GM12875 (cell line): ENCODE data around the gene MIPEP.

Experiments
- H3K4me3 ChIP-seq: one replicate; pipeline ENCODE4 v1.5.1; 2011; ENCODE audit warnings: low read depth, low read length, control low read depth
- TF ChIP-seq, protein P1 (sequence below): IDR thresholded peaks from 2 replicates; pipeline ENCODE4 v1.5.1; 2011; ENCODE audit warnings: low read depth, mild to moderate bottlenecking, control low read depth, inconsistent platforms, low read length, moderate library complexity, borderline replicate concordance; ENCODE audit not compliant: insufficient read depth

The MIPEP gene

DNA sequence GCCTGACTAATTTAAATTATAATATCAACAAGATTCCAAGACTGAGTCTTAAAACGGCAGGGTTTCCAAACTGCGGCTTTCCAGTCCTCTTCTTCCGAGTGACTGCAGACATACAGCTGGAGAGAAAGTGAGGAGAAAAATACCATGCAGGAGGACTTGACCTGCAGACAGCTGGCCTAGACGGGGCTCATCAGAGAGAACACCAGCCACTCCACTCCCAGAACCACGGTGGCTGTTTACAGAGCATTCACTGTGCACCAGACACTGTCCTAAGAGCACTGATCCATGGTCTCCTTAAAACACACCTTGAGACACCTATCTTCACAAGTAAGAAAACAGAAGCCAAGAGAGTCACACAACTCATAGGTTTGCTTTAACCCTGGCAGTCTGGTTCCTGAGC lies 152.7 kb downstream of the MIPEP start:
- no peak overlapping the region for H3K4me3 ChIP-seq
- TF ChIP-seq, protein P1, sequence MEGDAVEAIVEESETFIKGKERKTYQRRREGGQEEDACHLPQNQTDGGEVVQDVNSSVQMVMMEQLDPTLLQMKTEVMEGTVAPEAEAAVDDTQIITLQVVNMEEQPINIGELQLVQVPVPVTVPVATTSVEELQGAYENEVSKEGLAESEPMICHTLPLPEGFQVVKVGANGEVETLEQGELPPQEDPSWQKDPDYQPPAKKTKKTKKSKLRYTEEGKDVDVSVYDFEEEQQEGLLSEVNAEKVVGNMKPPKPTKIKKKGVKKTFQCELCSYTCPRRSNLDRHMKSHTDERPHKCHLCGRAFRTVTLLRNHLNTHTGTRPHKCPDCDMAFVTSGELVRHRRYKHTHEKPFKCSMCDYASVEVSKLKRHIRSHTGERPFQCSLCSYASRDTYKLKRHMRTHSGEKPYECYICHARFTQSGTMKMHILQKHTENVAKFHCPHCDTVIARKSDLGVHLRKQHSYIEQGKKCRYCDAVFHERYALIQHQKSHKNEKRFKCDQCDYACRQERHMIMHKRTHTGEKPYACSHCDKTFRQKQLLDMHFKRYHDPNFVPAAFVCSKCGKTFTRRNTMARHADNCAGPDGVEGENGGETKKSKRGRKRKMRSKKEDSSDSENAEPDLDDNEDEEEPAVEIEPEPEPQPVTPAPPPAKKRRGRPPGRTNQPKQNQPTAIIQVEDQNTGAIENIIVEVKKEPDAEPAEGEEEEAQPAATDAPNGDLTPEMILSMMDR, result no peak

DNA sequence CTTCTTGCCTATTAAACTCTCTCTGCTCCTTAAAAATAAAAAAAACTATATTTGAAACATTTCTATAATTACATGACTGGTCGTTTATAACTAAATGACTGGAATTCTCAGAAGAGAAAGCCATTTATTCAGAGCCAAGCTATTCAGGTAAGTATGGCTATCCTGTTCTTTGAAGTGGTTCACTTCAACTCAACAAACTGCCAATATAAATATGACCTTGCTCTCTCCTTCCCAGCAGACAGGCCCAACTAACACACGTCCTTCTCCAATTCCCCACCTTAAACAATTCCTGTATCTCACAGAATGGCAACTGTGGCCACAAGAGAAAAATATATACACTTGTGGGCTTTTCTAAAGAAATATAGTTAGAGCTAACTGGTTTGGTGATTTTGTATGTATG lies 153.9 kb downstream of the MIPEP start:
- no peak overlapping the region for H3K4me3 ChIP-seq
- TF ChIP-seq, protein P1, result no peak

DNA sequence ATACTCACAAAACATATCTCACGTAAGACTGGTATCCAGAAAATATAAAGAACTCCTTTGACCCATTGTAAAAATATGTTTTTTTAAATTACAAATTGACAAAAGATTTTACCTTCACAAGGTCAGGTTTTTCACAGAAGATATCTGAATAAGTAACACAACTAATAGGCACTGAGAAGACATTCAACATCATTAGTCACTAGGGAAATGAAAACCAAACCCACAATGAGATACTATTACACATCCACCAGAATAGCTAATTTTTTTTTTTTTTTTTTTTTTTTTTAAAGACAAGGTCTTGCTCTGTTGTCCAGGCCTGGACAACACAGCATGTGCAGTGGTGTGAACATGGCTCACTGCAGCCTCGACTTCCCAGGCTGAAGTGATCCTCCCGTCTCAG lies 157.5 kb downstream of the MIPEP start:
- H3K4me3 ChIP-seq, result no peak overlapping the region
- TF ChIP-seq, protein P1, result no peak

DNA sequence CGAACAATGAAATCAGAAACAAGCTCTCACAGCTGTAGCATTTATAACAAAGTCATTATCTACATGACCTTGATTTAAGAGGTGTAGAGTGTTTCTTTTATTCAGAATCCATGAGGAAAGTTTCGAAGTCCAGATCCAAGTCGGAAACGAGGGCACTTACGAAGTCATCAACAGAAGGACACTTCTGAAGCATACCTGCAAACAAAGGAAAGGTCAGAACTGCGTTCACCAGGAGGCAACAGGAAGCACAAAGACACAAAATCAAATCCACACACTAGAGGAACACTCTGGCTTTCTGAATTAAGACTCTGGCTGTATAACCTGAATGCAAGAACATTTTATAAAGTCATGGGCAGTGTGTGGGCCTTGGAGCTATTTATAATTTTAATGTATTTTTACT lies 158.9 kb downstream of the MIPEP start:
- H3K4me3 ChIP-seq, result no peak overlapping the region
- TF ChIP-seq, protein P1, result no peak

DNA sequence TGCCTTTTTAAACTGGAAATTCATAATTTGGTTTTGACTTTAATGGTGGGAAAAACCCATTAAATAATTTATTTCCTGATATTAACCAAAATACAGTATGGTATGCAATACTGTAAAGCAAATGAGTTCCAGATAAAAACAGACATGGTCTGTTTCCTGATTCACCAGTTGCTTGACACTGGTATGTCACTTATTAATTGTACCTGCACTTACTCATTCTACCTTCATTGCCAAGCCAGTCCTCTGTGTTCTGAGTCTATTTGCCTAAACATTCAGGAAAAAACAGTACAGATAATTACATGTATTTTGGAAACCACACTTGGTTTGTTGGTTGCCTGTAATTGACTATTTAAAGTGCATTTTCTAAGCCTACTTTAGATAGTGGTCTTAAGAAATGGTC lies 159.7 kb downstream of the MIPEP start:
- no peak overlapping the region for H3K4me3 ChIP-seq

DNA sequence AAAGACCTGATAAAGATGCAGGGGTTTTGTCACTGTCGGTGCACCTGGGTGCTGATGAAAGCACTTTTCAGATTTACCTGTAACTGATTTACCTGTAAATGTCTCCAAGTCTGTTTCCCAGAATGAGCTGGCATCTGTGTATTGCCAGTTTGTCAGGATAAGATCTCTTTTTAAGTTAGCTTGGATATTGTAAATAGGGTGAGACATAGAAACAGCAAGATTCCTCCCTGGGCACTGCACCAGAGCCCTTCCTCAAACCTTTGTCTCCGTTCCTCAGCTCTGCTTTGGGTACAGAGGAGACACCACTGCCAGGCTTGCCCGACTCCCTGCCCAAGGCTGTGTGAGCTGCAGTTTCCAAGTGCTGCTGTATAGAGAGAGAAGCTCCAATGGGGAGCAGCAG lies 160.4 kb downstream of the MIPEP start:
- TF ChIP-seq, protein P1, result no peak
- H3K4me3 ChIP-seq, result no peak overlapping the region

More for the DNA sequence above, 159.7 kb downstream of the MIPEP start:
- TF ChIP-seq, protein P1, result no peak

DNA sequence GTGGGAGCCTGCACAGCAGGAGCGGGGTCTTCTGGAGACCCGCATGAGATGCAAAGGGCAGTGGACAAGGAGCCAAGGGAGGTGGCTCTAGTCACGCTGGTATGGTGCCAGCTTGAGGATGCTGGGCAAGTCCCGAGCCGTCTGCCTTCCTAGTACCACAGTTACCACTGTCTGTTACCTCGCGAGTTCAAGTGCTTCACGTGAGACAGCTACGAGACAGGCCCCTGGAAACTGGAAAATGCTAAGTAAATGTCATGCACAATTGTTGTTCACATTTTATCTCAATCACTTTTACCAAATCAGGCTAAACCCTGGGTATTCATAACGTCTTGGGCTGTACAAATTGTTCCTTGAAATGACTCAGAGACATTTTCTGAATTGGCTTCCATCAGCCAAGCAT lies 163.3 kb downstream of the MIPEP start:
- TF ChIP-seq, protein P1, result no peak
- H3K4me3 ChIP-seq, result no peak overlapping the region
